HG02852 (cell line): ENCODE measurements around the gene DNAH17.

Experiments used
- ATAC-seq: cut with Tn5 transposase; IDR thresholded peaks from one replicate; pipeline ENCODE4 v1.9.1; 2021; ENCODE audit warnings: mild to moderate bottlenecking, moderate library complexity; ENCODE audit not compliant: unreplicated experiment

DNAH17 gene

GRCh38 chr17:78459696-78460095 is 117.5 kb downstream of the DNAH17 start:
- no peak for ATAC-seq

DNA sequence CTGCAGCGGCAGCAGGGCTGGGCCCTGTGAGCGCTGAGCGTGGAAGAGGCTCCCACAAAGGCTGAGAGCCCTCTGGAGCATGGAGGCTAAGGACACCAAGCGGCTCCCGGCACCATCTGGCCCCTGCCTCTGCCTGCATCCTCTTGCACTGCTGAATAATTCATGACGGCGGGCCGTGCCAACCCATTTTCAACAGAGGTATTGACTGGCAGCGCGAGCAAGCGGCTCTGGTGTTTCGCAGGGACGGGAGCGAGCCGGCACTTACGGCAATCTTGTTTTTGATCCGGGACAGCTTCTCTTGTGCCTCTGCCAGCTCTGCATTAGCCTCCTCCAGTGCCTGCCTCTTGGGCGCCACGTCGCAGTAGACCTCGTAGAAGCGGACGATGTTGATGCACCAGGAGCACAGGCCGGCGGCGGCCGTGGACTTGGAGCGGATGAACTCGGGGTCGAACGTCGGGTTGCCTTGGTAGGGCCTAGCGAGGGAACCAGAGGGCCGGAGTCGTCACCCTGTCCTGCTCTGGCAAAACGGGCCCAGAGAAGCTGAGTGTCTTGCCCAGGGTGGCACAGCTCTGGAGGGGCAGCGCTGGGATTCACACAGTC is 118.4 kb downstream of the DNAH17 start:
- ATAC-seq = no peak

- no peak for ATAC-seq
These were observed 119.1 kb downstream of the DNAH17 start for GRCh38 chr17:78458091-78458490.

DNA sequence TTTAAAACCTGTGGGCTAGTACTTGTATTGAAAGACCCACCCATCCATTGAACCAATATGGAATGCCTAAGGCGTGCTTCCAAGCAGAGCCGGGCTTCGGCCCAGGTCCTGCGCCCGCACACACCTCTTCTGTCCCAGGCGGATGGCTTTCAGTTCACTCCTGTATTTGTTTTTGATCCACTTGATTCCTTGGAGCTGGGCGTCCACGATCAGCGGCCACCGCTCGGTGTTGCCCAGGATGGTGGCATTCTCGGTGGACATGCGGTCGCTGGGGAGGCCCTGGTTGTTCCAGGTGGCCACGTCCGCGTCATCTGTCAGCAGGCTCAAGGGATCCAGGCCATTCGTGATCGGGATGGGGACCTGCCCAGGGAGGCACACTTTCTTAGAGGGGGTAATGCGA is 122.8 kb downstream of the DNAH17 start:
- no peak for ATAC-seq

- no peak for ATAC-seq
These were observed 125.4 kb downstream of the DNAH17 start for GRCh38 chr17:78451753-78452152.

DNA sequence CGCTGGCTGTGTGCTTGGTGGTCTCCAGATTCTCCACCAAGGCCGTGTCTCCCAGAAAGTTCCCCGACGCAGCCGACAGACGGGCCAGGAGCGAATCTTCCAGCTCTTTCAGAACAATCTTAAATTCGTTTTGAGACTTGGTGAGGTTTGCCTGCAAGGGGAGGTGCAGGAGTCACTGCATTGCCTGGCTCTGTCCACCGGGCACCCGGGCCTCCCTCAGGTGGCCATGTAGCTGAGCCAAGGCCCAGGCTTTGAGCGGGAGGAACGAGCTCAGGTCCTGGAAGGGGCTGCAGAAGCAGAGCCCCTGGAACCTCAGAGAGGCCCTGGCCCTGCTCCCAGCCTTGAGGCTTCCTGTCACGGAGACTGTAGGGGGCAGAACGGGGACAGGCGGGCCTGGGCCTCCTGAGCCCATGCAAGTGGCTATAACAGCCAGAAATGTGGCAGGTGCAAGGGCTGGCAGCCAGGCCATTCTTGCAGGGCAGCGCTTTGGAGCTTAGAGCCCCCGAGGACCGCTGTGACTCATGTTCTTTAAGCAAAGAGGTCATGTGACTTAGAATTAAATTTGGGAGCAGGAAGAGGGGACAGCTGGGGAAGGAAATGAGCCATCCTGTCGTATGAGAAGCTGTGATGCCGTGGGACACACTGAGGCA is 126.4 kb downstream of the DNAH17 start:
- ATAC-seq = no peak

- no peak for ATAC-seq
These were observed 127.1 kb downstream of the DNAH17 start for GRCh38 chr17:78449983-78450595.

DNA sequence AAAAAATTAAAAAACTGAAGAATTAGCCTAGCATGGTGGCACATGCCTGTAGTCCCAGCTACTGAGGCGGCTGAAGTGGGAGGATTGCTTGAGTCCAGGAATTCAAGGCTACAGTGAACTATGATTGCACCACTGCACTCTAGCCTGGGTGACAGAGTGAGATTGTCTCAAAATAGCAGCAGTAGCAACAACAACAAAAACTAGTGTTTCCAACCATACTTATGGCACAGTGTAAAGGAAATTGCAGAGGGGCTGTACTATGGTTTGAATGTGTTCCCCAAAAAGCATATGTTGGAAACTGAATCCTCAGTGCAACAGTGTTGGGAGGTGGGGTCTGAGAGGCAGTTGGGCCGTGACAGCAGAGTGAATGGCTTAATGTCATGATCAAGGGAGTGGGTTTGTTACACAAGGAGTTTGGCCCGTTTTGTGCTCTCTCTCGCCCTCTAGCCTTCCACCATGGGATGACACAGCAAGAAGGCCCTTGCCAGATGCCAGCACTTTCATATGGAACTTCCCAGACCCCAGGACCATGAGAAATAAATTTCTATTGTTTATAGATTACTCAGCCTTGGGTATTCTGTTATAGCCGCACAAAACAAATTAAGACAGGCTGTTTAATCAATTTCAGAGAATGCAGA is 128.7 kb downstream of the DNAH17 start:
- ATAC-seq = no peak

DNA sequence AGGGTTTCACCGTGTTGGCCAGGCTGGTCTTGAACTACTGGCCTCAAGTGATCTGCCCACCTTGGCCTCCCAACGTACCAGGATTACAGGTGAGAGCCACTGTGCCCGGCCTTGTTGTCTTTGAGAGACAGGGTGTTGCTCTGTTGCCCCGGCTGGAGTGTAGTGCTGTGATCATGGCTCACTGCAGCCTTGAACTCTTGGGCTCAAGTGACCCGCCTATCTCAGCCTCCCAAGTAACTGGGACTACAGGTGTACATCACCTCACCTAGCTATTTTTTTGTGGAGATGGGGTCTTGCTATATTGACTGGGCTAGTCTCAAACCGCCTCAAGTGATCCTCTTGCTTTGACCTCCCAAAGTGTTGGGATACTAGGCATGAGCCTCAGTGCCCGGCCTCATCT is 130.4 kb downstream of the DNAH17 start:
- ATAC-seq = no peak

GRCh38 chr17:78444392-78444791 is 132.8 kb downstream of the DNAH17 start:
- ATAC-seq = no peak

GRCh38 chr17:78442648-78443218 is 134.5 kb downstream of the DNAH17 start:
- no peak for ATAC-seq

DNA sequence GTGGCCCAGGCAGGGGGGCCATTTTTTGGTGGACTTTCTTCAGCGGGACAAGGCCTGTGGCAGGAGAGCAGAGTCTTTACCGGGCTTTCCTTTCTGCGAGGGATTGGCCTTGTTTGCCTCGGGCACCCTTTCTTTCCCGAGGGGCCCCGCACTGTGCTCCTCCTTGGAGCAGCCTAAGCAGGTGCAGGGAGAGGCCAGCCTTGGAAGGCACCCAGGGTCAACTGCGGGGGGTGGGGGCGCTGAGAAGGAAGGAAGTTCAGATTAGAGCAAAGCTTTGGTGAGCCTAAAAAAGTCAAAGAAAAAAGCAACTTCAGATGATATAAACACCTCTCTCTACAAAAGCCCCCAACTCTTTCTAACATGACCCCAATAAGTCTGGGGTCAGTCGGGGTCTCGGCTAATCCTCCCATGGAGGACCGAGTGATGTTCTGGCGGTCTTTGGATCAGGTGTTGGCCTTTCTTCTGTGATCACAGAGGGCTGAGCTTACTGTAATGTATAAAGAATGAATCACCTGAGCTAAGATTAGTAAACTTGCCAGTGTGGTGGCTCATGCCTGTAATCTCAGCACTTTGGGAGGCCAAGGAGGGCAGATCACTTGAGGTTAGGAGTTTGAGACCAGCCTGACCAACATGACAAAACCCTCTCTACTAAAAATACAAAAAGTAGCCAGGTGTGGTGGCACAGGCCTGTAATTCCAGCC is 135.8 kb downstream of the DNAH17 start:
- ATAC-seq = no peak

DNA sequence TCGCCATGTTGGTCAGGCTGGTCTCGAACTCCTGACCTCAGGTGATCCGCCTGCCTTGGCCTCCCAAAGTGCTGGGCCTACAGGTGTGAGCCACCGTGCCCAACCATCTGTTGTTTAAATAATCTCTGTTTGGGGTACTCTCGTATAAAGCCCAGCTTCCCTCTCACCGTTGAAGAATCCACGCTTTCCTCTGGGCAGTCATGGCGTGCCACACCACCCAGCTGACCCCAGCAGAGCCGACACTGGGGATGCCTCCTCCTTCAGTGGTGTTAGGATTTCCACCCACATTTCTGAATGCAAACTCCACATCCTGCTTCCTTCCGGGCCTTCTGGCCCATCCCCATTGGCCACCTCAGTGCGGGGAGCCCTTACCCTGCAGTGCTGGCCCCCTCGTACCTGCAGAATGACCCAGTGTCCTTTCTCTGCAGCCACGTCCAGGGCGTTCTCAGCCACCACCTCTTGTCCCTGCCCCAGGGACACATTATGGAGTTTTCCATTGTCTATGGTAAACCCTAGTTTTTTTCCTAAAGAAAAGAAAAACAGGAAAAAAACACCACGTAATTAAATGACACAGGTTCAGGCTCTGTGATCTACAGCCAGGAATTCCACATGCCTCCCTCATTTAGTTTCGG is 138.4 kb downstream of the DNAH17 start:
- ATAC-seq = no peak

DNA sequence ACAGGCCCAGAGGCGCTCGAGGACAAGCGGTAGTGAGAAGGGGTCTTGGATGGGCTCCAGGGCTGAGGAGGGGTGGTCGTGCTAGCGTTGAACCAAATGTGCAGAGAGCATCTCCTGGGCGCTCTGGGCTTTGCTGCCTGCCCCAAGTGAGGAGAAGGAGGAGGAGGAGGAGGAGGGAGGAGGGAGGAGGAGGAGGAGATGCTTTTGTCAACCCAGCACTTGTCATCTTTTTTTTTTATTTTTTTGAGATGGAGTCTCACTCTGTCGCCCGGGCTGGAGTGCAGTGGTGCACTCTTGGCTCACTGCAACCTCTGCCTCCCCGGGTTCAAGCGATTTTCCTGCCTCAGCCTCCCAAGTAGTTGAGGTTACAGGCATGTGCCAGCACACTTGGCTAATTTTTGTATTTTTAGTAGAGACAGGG is 138.9 kb downstream of the DNAH17 start:
- no peak for ATAC-seq

DNA sequence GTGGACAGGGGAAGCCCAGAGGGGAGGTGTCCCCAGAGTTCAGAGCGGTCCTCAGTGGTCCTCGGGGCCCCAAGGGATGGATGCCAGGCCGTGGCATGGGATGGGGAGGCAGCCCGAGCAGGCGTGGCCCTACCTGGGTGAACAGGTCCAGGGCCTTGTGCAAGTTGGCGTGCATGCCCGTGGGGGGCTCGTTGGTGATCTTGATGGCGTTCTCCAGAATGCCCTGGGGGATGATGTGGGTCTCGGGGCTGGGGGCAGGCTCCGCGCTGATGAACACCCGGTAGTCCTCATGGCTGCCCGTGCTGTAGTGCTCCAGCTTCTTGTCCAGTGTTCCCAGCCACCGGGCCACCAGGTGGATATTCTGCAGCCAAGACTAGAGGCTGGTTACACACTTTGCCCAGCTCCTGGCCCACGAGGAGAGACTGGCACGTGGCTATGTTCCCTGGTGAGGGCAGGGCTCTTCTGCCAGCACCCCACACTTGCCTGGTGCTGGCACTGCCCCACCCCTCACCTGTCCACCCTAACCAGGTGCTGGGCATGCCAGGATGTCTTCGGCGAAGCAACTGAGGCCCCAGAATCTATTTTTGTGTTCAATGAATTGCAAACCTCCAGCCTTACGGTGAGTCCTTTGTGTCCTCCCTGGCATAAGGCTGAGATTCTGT is 139.6 kb downstream of the DNAH17 start:
- ATAC-seq = no peak

- ATAC-seq = no peak
These were observed 141.7 kb downstream of the DNAH17 start for GRCh38 chr17:78435330-78436005.

DNA sequence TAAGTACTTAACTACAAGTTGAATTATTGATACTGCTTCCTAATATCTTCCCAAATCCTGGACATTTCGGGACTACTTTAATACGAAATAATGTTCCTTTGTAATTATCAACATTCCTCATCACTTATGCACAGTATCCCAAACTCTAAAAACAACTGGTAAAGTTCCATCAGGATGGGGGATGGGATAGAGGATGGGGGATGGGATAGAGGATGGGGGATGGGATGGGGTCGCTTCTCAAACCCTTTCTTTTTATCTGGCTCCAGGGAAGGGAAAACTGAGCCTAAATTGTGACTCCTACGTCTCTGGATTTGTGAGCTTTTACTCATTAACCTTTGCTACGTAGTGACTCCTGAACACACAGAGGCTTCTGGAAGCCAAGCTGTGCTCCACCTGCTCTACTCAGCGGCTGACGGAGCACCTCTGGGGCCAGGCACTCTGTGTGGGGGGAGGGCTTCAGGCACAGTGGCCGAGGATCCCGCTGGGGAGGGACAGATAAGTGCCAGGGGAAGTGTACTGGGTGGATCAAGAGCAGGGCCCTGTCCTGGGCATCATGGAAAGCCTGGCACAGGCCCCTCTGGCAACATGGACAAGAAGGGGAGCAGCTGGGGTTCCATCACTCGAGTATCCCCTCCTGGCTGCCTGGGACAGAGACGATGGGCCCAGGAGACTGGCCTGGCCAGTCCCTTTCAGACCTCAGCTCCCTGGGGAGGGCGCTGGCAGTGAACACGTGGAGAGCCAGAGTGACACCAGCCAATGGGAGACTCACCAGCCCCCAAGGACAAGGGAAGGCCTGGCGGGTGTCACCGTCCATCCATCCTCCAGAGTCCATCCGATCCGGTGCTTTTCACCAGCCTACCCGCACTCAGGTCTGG is 142.5 kb downstream of the DNAH17 start:
- ATAC-seq = no peak

GRCh38 chr17:78433780-78434335 is 143.3 kb downstream of the DNAH17 start:
- ATAC-seq = no peak
